Activated CD8-positive, alpha-beta memory T cell treated with anti-CD3 and anti-CD28 coated beads, Interleukin-2, amount 10 ng/mL, durations not matched to agents 7 days and 5 days (primary cell): Measurements from ENCODE around the gene ARHGAP26. TPM values are rescaled to one million over a fixed set of nuclear protein-coding genes. Genes with fewer than 3 reads are reported as not detected.

ENCODE experiments used
- ATAC-seq: fragments of 150-1000 bp; cut with Tn5 transposase; one replicate; pipeline ENCODE4 v1.10.0; 2021; ENCODE audit warnings: moderate library complexity
- CTCF ChIA-PET: fragments of 350-600 bp; sonication (Branson Sonifier 250); formaldehyde crosslinking; loops from one replicate; lab custom pipeline; 2021; ENCODE audit warnings: antibody characterized with exemption; lab: Charles Lee
- DNase-seq: peaks from one replicate; pipeline ENCODE4 v3.0.0-alpha.2; 2020
- H3K27ac Mint-ChIP-seq: one replicate; pipeline ENCODE4 v1.8.0; 2021; ENCODE audit warnings: mild to moderate bottlenecking, mixed read lengths
- H3K27me3 Mint-ChIP-seq: one replicate; pipeline ENCODE4 v1.8.0; 2021; ENCODE audit warnings: mixed read lengths
- H3K36me3 Mint-ChIP-seq: one replicate; pipeline ENCODE4 v1.8.0; 2021; ENCODE audit warnings: mild to moderate bottlenecking, mixed read lengths
- H3K4me1 Mint-ChIP-seq: one replicate; pipeline ENCODE4 v1.8.0; 2021; ENCODE audit warnings: mixed read lengths
- H3K4me3 Mint-ChIP-seq: one replicate; pipeline ENCODE4 v1.8.0; 2021; ENCODE audit warnings: mild to moderate bottlenecking, moderate library complexity, mixed read lengths
- H3K9me3 Mint-ChIP-seq: one replicate; pipeline ENCODE4 v1.8.0; 2022; ENCODE audit warnings: low read depth, mixed read lengths
- total RNA-seq, 2 experiments: library from RNA; stranded (reverse); gene quantifications; one replicate each; pipeline ENCODE4 v1.2.3, GENCODE V29; 2021

Gene ARHGAP26
- total RNA-seq, 2 experiments from 2014 or later: 12.6 to 38.9 TPM

DNA sequence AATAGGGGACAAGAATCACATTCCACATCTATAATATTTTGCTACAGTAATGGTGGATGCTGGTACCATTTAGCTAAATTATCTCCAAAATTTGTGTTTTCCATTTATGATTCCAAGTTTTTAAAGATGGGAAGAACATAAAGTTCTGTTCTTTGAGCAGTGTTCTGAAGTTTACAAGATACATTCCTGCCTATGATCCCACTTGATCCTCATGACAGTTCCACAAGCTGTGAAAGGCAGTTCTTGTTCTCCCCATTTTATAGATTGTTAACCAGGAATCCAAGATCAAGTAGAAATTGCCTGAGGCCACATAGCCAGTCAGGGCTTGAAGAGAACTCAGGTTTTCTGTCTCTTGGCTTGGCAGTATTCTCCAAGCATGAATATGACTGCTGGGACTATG, 376.0 kb downstream of the ARHGAP26 start:
- Mint-ChIP-seq H3K4me1 (no peaks in the 10 kb centered on the region), H3K4me3 (no peak overlapping the region), H3K27me3 (no peaks in the 10 kb centered on the region), H3K9me3 (no peaks in the 10 kb centered on the region), H3K27ac (no peak overlapping the region), H3K36me3 (peaks cover 24% of the 10 kb centered on the region)
- DNase-seq (no peak), ATAC-seq (no peak)
- CTCF ChIA-PET: no interaction called here

DNA sequence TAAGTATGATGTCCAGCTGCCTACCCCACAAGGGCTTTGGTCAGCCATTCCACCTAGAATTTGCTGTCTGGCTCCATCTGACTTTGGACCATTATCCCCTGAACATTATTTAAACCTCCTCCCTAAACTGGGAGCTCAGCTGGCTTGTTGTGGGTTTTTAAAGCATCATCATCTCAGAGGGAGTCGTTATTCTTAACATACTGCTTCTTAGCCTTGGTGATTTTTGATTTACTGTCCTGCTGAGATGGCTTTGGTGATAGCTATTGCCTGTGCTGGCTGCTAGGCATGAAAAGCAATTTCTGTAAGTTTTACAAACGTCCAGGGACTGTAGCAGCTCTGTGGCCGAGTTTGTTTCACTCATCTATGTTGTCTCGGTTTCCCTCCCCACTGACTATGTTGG, 377.2 kb downstream of the ARHGAP26 start:
- CTCF ChIA-PET: no interaction called here
- Mint-ChIP-seq H3K4me1 (no peaks in the 10 kb centered on the region), H3K4me3 (no peak overlapping the region), H3K27me3 (no peaks in the 10 kb centered on the region), H3K36me3 (peaks cover 25% of the 10 kb centered on the region), H3K27ac (no peak overlapping the region), H3K9me3 (no peaks in the 10 kb centered on the region)
- ATAC-seq: no peak
- no peak for DNase-seq

DNA sequence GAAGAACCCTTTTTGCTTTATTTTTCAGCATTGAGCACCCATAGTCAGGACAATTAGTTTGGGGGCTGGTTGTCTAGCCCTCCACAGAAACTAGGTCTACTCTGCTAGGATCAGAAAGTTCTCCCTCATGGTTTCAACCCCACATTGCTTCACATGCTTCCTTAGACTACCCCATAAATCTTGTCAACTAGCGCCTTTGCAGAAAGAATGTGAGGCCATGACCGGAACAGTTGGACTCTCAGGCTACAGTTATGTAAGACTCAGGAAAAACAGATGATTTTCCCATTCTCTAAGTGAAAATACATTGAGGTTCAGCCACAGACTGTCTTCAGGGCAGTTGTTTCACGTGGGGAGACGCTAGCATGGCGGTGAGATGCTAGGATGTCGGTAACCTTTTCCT, 377.7 kb downstream of the ARHGAP26 start:
- CTCF ChIA-PET: no interaction called here
- Mint-ChIP-seq H3K4me3 (no peak overlapping the region), H3K27ac (no peak overlapping the region), H3K27me3 (no peaks in the 10 kb centered on the region), H3K9me3 (no peaks in the 10 kb centered on the region), H3K4me1 (no peaks in the 10 kb centered on the region), H3K36me3 (peaks cover 27% of the 10 kb centered on the region)
- ATAC-seq: no peak
- no peak for DNase-seq

DNA sequence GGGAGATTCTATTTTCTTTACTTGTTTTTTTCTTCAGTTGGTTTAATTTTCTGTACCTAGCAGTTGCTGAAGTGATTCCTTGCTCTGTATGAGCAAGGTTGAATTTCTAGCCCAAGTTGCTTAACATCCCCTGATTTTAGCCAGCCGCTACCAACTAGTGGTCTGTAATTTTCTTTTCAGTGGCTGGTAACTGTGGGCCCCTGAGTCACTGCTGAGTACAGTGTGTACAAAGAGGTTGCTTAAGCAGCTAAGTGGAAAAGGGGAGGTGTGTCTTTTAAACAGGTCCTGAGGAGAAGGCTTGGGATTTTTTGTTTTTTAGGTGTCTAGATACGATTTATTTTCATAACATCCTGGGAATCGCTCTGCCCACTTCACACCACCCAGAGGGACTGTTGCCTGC, 378.6 kb downstream of the ARHGAP26 start:
- Mint-ChIP-seq H3K27ac (no peak overlapping the region), H3K4me1 (no peaks in the 10 kb centered on the region), H3K27me3 (no peaks in the 10 kb centered on the region), H3K9me3 (no peaks in the 10 kb centered on the region), H3K36me3 (peaks cover 27% of the 10 kb centered on the region), H3K4me3 (no peak overlapping the region)
- CTCF ChIA-PET: interaction anchor here (1.2 kb wide), 1 partner anchor 30 kb away, joined by 3 read pairs; no protein-coding TSS in a partner anchor
- no peak for DNase-seq
- ATAC-seq: no peak

DNA sequence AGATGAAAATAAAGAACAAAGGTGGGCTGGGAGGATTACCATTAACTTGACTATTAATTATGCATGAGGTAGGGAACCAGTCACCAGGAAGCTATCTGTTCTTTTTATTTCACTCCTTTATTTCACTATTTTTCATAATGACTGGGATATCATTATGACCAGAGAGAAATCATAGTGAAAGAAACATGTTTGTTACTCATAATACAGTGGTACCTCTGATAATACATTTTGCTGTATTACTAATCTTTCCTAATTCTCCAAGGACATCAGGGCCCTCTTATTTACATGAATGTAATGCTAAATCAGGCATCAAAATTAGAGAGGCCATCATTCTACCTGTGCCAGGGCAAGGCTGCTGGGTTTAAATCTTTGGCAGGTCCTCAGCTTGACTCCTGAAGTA, 379.6 kb downstream of the ARHGAP26 start:
- Mint-ChIP-seq H3K36me3 (peaks cover 26% of the 10 kb centered on the region), H3K27ac (no peak overlapping the region), H3K4me1 (no peaks in the 10 kb centered on the region), H3K4me3 (no peak overlapping the region), H3K27me3 (no peaks in the 10 kb centered on the region), H3K9me3 (no peaks in the 10 kb centered on the region)
- ATAC-seq (no peak), DNase-seq (no peak)
- CTCF ChIA-PET: interaction anchor here (1.2 kb wide), 1 partner anchor 29 kb away, joined by 3 read pairs; no protein-coding TSS in a partner anchor

DNA sequence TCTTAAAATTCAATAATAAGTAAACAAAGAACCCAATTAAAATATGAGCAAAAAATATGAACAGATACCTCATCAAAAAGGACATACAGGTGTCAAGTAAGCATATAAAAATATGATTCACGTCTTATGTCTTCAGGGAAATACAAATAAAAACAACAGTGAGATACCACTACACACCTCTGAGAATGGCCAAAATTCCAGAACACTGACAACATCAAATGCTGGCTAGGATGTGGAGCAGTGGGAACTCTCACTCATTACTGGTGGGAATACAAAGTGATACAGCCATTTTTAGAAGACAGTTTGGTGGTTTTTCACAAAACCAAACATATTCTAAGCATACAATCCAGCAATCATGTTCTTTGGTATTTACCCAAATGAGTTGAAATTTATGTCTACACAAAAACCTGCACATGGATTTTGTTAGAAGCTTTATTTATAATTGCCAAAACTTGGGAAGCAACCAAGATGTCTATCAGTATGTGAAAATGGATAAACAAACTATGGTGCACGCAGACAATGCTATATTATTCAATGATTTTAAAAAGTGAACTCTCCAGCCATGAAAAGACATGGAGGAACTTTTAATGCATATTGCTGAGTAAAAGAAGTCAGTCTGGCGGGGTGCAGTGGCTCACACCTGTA, 381.0 kb downstream of the ARHGAP26 start:
- ATAC-seq (no peak), DNase-seq (no peak)
- no peaks in the 10 kb centered on the region for H3K9me3 Mint-ChIP-seq
- H3K36me3 Mint-ChIP-seq: peaks cover 26% of the 10 kb centered on the region
- CTCF ChIA-PET: no interaction called here
- no peak overlapping the region for H3K27ac Mint-ChIP-seq
- no peaks in the 10 kb centered on the region for H3K4me1 Mint-ChIP-seq
- no peak overlapping the region for H3K4me3 Mint-ChIP-seq
- H3K27me3 Mint-ChIP-seq: no peaks in the 10 kb centered on the region

DNA sequence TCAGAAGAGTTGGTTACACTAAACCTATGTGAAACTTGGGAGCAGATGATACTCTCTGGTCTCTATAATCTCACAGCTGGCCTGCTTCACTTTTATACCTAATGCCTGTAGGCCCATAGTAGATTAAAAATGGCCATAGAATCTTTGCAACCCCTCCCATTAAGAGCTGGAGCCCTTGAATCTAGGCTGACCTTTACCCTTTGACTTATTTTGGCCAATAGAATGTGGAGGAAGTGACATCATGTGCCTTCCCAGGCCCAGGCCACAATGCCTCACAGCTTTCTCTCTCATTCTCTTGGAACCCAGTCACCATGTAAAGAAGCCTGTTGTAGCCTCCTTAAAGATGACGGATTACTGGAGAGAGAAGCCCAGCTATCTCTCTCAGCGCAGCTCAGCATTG, 382.3 kb downstream of the ARHGAP26 start:
- H3K4me1 Mint-ChIP-seq: no peaks in the 10 kb centered on the region
- CTCF ChIA-PET: no interaction called here
- H3K27ac Mint-ChIP-seq: no peak overlapping the region
- no peaks in the 10 kb centered on the region for H3K27me3 Mint-ChIP-seq
- ATAC-seq: no peak
- no peaks in the 10 kb centered on the region for H3K9me3 Mint-ChIP-seq
- H3K36me3 Mint-ChIP-seq: peaks cover 23% of the 10 kb centered on the region
- no peak for DNase-seq
- H3K4me3 Mint-ChIP-seq: no peak overlapping the region

DNA sequence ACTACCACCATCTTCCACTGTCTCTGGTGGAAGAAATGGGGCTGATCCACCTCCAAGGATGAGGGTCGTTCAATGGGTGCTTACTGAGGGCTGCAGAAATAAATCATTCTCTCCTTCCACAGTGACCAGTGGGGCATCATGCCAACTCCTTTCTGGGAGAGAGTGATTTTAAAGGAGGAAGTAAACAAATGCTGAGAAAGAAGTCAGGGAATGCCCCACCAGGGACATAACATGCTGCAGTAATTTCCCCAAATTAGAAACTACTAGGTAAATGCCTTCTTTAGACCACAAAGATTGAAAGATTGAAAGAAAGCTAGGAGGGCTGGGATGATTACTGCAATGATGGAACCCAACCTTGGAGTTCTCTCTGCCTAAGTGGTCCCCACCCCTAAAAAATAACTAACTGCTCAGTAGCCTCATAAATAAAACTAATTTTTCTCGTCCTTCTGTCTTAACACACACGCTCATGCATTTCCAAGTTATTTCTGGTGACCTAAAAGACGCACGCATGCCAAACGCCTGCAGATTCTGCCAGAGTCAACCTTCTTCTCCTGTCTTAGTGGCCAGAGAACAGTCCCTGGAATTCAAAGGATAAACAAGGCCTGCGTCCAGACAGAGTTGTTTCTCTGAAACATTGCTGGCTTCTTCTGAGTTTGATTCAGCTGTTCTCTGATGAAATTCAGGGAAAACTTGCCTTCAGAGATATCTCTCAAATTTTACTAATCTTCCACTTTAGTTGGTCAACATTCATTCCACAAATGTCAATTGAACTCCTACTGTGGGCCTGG, 383.3 kb downstream of the ARHGAP26 start:
- H3K36me3 Mint-ChIP-seq: peaks cover 14% of the 10 kb centered on the region
- DNase-seq: no peak
- no peaks in the 10 kb centered on the region for H3K27me3 Mint-ChIP-seq
- no peak for ATAC-seq
- no peaks in the 10 kb centered on the region for H3K4me1 Mint-ChIP-seq
- no peaks in the 10 kb centered on the region for H3K9me3 Mint-ChIP-seq
- CTCF ChIA-PET: interaction anchor here (0.6 to 1.6 kb wide), 2 partner anchors 28 to 69 kb away, joined by 3 read pairs; no protein-coding TSS in a partner anchor
- no peak overlapping the region for H3K4me3 Mint-ChIP-seq
- H3K27ac Mint-ChIP-seq: no peak overlapping the region

DNA sequence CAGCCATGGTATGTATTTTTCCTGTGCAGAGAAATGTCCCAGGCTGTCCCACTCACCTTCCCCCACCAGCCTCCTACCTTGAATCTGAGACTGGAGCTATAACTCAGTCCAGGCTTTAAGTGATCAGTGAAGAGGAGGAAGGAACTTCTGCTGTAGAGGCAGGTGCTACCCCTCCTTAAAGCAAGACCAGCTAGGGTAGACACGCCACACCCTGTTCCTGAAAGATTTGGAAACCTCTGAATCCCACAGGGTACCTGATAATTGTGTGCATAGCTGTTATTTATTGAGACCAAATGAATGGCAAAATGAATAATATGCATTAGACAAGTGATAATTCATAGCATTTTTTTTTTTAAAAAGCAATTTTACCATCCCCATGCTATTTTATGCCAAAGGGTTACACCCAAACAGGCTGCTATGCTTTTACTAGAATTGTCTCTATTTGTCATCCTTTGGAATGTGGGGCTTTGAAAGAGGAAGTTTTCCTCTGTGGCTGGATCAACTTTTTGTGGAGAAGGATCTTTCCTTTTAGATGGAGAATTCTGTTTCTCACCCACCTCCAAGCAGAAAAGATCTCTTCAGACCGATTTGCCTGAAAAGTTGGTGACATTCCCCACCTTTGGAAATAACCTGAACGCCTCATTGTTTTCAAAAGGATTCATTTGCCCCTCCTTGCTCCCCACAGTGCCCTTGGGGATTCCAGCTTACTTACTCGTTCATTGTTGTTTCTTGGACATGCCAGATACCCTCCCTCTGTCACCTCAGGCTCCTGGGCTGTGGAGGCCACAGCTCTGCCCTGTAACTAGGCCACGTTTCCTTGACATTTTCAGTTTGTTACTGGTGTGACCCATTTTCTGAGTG, 384.6 kb downstream of the ARHGAP26 start:
- no peaks in the 10 kb centered on the region for H3K27me3 Mint-ChIP-seq
- no peak for DNase-seq

DNA sequence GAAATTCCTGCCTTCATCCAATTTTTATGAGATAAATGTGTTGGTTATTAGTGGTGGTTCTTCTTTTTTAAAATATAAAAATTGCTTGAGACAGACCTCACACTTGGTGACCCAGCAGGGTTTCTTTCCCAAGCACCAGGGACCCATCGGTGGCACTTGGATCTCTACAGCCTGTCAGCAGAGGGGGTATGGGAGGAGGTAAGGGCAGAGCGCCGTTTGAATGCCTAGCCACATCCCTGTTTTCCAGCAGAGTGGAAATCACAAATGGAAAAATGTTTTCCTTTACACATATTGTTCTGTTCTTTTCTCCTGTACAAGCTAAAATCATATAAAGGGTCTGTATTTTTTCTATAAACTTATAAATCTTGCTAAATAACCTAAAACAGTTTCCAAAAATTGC, 385.3 kb downstream of the ARHGAP26 start:
- DNase-seq: no peak
- Mint-ChIP-seq H3K4me3 (no peak overlapping the region), H3K27ac (no peak overlapping the region), H3K36me3 (peaks cover 9% of the 10 kb centered on the region), H3K9me3 (no peaks in the 10 kb centered on the region), H3K4me1 (no peaks in the 10 kb centered on the region), H3K27me3 (no peaks in the 10 kb centered on the region)
- CTCF ChIA-PET: no interaction called here
- no peak for ATAC-seq

More for the DNA sequence above, 384.6 kb downstream of the ARHGAP26 start:
- H3K36me3 Mint-ChIP-seq: peaks cover 14% of the 10 kb centered on the region
- H3K4me3 Mint-ChIP-seq: no peak overlapping the region
- ATAC-seq: no peak
- H3K4me1 Mint-ChIP-seq: no peaks in the 10 kb centered on the region
- H3K9me3 Mint-ChIP-seq: no peaks in the 10 kb centered on the region
- H3K27ac Mint-ChIP-seq: no peak overlapping the region
- CTCF ChIA-PET: interaction anchor here (0.6 to 1.6 kb wide), 2 partner anchors 29 to 70 kb away, joined by 3 read pairs; no protein-coding TSS in a partner anchor

DNA sequence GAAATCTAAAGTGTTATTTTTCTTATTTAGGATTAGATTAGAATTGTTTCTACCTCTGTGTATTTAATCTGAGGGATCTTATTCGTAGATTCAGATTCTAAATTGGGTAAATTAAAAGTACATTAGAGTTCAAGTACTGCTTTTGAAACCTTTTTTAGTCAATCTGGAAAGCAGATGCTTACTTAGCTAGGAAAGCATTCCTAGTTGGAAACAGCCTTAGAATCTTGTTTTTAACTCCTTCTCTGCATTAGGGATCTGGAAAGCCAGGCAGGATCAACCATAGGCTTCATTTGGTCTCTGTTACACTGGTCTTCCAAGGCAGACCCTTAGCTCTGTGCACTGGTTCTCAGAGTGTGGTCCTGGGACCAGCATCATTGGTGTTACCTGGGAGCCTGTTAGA, 385.9 kb downstream of the ARHGAP26 start:
- H3K9me3 Mint-ChIP-seq: no peaks in the 10 kb centered on the region
- no peak overlapping the region for H3K27ac Mint-ChIP-seq
- no peak overlapping the region for H3K4me3 Mint-ChIP-seq
- H3K4me1 Mint-ChIP-seq: no peaks in the 10 kb centered on the region
- H3K27me3 Mint-ChIP-seq: no peaks in the 10 kb centered on the region
- ATAC-seq (no peak), DNase-seq (no peak)
- peaks cover 8% of the 10 kb centered on the region for H3K36me3 Mint-ChIP-seq
- CTCF ChIA-PET: no interaction called here

DNA sequence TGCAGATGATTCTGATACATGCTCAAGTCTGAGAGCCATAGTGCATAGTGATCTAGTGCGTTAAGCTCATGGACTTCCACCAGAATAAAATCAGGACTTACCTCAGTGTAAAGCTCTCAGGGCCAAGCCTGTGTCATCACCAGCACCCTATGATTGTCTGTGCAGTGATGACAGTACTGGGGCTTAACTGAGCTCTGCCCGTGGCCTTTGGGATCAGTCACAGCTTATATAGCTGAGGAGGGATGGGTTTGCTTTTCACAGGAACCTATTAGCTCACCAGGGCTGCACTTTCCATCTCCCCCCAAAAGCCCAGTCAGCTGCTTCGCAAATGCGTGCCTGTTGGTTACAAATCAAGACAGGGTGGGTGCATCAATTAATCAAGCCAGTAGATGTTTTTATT, 386.4 kb downstream of the ARHGAP26 start:
- CTCF ChIA-PET: interaction anchor here (1.0 kb wide), 1 partner anchor 16 kb away, joined by 4 read pairs; no protein-coding TSS in a partner anchor
- Mint-ChIP-seq H3K4me1 (no peaks in the 10 kb centered on the region), H3K27me3 (no peaks in the 10 kb centered on the region), H3K27ac (no peak overlapping the region), H3K4me3 (no peak overlapping the region), H3K36me3 (peaks cover 7% of the 10 kb centered on the region), H3K9me3 (no peaks in the 10 kb centered on the region)
- no peak for ATAC-seq
- no peak for DNase-seq

DNA sequence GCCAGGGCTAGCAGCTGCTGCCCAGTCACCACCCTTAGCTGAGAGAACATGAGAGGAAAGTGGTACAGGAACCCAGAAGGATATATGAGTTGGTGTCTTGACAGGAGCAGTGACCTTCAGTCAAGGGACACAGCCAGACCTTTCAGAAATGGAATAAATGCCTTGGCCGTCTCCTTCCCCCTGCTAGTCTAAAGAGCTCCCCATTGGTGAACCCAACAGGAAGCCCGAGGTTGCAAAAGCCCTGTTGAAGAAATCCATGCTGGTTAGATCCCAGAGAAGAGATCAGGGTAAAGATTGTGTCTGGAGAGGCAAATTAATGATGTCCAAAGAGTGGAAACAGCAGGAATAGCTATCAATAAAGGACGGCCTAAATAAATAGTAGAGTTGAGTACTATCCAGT, 388.9 kb downstream of the ARHGAP26 start:
- Mint-ChIP-seq H3K27ac (no peak overlapping the region), H3K4me3 (no peak overlapping the region), H3K4me1 (no peaks in the 10 kb centered on the region), H3K36me3 (peaks cover 6% of the 10 kb centered on the region), H3K9me3 (no peaks in the 10 kb centered on the region), H3K27me3 (no peaks in the 10 kb centered on the region)
- CTCF ChIA-PET: interaction anchor here (1.6 kb wide), 1 partner anchor 39 kb away, joined by 4 read pairs; no protein-coding TSS in a partner anchor
- DNase-seq (no peak), ATAC-seq (no peak)
